ENCODE measurements around the gene STON1.

STON1 gene

DNA sequence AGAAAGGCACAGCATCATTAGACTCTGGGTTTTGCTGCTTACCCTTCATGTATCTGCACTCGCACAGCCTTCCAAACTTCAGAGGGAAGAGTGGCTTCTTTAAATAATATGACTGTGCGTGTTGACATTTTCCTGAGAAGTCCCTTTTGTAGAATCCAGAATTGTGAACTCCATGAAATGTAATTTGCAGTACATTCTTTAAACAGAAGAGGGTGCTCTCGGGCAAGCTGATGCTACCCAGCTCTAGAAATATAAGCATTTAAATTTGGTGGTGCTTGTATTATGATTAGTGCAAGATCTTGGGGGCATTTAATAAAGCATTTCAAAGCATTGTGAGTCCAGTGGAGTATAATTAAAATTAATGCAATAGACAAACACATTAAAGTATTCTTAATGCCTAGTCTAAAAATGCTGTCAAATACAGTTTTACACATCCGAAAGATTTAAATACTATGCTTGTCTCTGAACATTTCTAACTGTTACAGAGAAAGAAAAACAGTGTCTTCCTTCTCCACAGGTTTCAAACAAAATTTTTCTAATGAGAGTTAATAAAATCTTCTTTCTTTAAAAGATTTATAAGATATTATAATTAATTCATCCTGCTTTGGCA, 70.4 kb downstream of the STON1 start:
- no peaks in the 10 kb centered on the region for H3K79me2 ChIP-seq (ENCODE audit: low read length)
- peak; percentile 53 for DNase-seq
- no peaks in the 10 kb centered on the region for H3K9me2 ChIP-seq (replicated peaks; ENCODE audit: insufficient read depth, low read length)
- H3K4me1 ChIP-seq (ENCODE audit: low read length), result no peaks in the 10 kb centered on the region
- H4K20me1 ChIP-seq (ENCODE audit: insufficient read depth, low read length), result no peaks in the 10 kb centered on the region
- H3K27ac ChIP-seq (ENCODE audit: low read length), result no peak overlapping the region
- no peak overlapping the region for H3K4me2 ChIP-seq (ENCODE audit: low read depth, low read length)
- no peaks in the 10 kb centered on the region for H3F3A ChIP-seq (ENCODE audit: insufficient read depth, low read length)
- no peaks in the 10 kb centered on the region for H3K27me3 ChIP-seq (replicated peaks; ENCODE audit: insufficient read depth, low read length)
- no peak overlapping the region for H3K4me3 ChIP-seq (ENCODE audit: low read length)
- H3K9ac ChIP-seq (ENCODE audit: low read length), result no peak overlapping the region
- H3K36me3 ChIP-seq (replicated peaks; ENCODE audit: insufficient read depth, low read length), result no peaks in the 10 kb centered on the region
- H2AFZ ChIP-seq (ENCODE audit: low read length), result no peak overlapping the region
- no peak for TF ChIP-seq EZH2phosphoT487 (IDR thresholded peaks at IDR 0.05; ENCODE audit: low read length)
- TF ChIP-seq, protein P1, sequence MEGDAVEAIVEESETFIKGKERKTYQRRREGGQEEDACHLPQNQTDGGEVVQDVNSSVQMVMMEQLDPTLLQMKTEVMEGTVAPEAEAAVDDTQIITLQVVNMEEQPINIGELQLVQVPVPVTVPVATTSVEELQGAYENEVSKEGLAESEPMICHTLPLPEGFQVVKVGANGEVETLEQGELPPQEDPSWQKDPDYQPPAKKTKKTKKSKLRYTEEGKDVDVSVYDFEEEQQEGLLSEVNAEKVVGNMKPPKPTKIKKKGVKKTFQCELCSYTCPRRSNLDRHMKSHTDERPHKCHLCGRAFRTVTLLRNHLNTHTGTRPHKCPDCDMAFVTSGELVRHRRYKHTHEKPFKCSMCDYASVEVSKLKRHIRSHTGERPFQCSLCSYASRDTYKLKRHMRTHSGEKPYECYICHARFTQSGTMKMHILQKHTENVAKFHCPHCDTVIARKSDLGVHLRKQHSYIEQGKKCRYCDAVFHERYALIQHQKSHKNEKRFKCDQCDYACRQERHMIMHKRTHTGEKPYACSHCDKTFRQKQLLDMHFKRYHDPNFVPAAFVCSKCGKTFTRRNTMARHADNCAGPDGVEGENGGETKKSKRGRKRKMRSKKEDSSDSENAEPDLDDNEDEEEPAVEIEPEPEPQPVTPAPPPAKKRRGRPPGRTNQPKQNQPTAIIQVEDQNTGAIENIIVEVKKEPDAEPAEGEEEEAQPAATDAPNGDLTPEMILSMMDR (IDR thresholded peaks at IDR 0.05; ENCODE audit: low read length), result peak; percentile 78
- H3K9me3 ChIP-seq (replicated peaks; ENCODE audit: insufficient read depth, low read length), result no peaks in the 10 kb centered on the region

DNA sequence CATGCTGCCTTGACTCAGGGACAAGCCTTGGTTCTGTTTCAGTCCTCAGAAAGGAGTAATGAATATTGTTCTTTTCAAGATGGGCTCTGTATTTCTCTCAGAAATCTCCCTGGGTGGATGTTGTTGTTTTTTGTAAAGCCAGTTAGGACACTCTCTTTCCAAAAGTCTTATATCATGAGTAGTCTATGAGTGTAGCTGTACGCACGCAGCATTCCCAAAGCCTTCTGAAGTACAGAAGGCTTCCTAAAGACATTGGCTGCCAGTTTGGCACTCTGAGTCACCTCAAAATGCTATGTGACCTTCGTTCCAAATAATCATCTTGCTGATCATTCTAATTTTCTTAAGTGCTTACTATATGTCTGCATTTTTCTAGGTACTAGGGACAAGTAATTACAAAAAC, 71.0 kb downstream of the STON1 start:
- H3K4me3 ChIP-seq (ENCODE audit: low read length), result no peak overlapping the region
- H3K36me3 ChIP-seq (replicated peaks; ENCODE audit: insufficient read depth, low read length), result no peaks in the 10 kb centered on the region
- H3K9me2 ChIP-seq (replicated peaks; ENCODE audit: insufficient read depth, low read length), result no peaks in the 10 kb centered on the region
- TF ChIP-seq, protein P1 (IDR thresholded peaks at IDR 0.05; ENCODE audit: low read length), result no peak
- TF ChIP-seq EZH2phosphoT487 (IDR thresholded peaks at IDR 0.05; ENCODE audit: low read length) (no peak), EZH2 (optimal IDR thresholded peaks at IDR 0.05; ENCODE audit: low read depth, low read length) (no peak)
- H3K4me2 ChIP-seq (ENCODE audit: low read depth, low read length), result no peak overlapping the region
- no peak overlapping the region for H3K9ac ChIP-seq (ENCODE audit: low read length)
- no peaks in the 10 kb centered on the region for H3K4me1 ChIP-seq (ENCODE audit: low read length)
- H3K27me3 ChIP-seq (replicated peaks; ENCODE audit: insufficient read depth, low read length), result no peaks in the 10 kb centered on the region
- no peaks in the 10 kb centered on the region for H4K20me1 ChIP-seq (ENCODE audit: insufficient read depth, low read length)
- no peaks in the 10 kb centered on the region for H3K9me3 ChIP-seq (replicated peaks; ENCODE audit: insufficient read depth, low read length)
- H2AFZ ChIP-seq (ENCODE audit: low read length), result no peak overlapping the region
- no peaks in the 10 kb centered on the region for H3F3A ChIP-seq (ENCODE audit: insufficient read depth, low read length)
- H3K79me2 ChIP-seq (ENCODE audit: low read length), result no peaks in the 10 kb centered on the region
- H3K27ac ChIP-seq (ENCODE audit: low read length), result no peak overlapping the region
- no peak for DNase-seq

DNA sequence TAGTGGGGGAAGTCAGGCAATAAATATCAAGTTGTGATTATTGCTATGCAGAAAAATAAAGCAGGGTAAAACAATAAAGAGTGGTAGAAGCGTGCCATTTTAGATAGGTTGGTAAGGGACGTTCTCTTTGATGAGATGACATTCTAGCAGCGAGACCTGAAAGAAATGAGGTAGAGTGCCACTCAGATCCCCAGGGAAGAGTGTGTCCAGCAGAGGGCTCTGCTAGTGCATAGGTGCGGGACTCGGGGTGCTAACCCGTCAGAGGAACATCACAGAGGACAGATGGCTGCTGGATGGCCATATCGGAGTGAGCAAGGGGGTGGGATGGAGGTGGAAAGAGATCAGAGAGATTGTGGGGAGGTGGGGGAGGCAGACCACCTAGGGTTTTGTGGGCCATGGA, 71.4 kb downstream of the STON1 start:
- H3K36me3 ChIP-seq (replicated peaks; ENCODE audit: insufficient read depth, low read length), result no peaks in the 10 kb centered on the region
- H2AFZ ChIP-seq (ENCODE audit: low read length), result no peak overlapping the region
- H3K4me3 ChIP-seq (ENCODE audit: low read length), result no peak overlapping the region
- no peaks in the 10 kb centered on the region for H3F3A ChIP-seq (ENCODE audit: insufficient read depth, low read length)
- no peaks in the 10 kb centered on the region for H3K9me3 ChIP-seq (replicated peaks; ENCODE audit: insufficient read depth, low read length)
- DNase-seq, result peak; percentile 40
- H3K4me1 ChIP-seq (ENCODE audit: low read length), result no peaks in the 10 kb centered on the region
- H3K79me2 ChIP-seq (ENCODE audit: low read length), result no peaks in the 10 kb centered on the region
- no peak overlapping the region for H3K9ac ChIP-seq (ENCODE audit: low read length)
- no peaks in the 10 kb centered on the region for H3K27me3 ChIP-seq (replicated peaks; ENCODE audit: insufficient read depth, low read length)
- H3K27ac ChIP-seq (ENCODE audit: low read length), result no peak overlapping the region
- H4K20me1 ChIP-seq (ENCODE audit: insufficient read depth, low read length), result no peaks in the 10 kb centered on the region
- TF ChIP-seq EZH2phosphoT487 (IDR thresholded peaks at IDR 0.05; ENCODE audit: low read length), result no peak
- TF ChIP-seq, protein P1 (IDR thresholded peaks at IDR 0.05; ENCODE audit: low read length), result peak; percentile 55
- no peak overlapping the region for H3K4me2 ChIP-seq (ENCODE audit: low read depth, low read length)
- no peaks in the 10 kb centered on the region for H3K9me2 ChIP-seq (replicated peaks; ENCODE audit: insufficient read depth, low read length)

Measured in MM.1S (cell line).